Stimulated activated CD8-positive, alpha-beta memory T cell treated with anti-CD3 and anti-CD28 coated beads, Interleukin-4, amount 100 ng/mL, for 24 hours (primary cell): ENCODE measurements around the gene ARHGAP8.

Source experiments
- DNase-seq: peaks from one replicate; pipeline ENCODE4 v3.0.0-alpha.2; 2020; ENCODE audit warnings: low read depth

Gene ARHGAP8

GRCh38 chr22:44752285-44753188 is at the start of gene ARHGAP8:
TSS of gene ARHGAP8 (plus strand) at chr22:44752575. CDS start at chr22:44786528, 33,953 bp downstream.
- DNase-seq, result no peak

- DNase-seq, result no peak
Observed at GRCh38 chr22:44703255-44703870, 49.0 kb upstream of the ARHGAP8 start.

DNA sequence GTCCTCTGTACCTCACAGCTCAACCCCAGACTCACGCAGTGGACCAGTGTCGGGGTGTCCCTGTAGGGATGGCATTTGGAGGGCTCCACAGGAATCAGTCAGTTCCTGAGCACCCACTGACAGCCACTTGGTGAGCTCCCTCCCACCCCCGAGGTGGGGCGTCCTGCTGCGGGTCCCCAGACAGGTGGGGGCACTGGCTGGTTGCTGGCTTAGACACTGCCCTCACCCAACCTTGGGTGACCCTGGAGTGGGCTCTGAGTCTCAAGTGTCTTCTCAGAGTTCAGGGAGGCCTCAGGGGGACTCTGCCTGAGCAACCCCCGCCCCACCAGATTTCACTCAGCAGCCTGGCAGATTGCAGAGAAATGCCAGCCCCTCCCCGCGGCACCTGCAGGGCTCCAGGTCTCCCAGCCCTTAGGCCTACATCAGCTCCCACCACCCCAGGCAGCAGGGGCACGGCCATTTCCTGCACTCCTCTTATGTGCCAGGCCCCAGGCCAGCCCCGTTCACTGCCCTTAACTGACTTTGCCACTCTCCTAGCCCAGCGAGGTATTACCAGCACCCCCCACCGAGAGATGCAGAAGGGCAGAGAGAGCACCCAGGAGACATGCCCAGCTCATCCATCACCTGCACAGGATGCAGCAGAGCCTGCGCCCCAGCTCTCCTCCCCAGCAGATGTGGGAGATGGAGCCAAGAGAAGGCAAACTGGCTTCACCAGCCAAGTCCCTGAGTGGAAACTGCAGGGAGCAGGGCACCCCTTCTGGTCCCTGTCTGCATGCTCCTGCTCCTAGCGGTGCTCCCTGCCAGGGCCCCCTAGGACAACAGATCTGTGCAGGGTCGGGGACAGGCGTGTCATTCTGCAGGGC is 48.0 kb upstream of the ARHGAP8 start:
- DNase-seq, result no peak

DNA sequence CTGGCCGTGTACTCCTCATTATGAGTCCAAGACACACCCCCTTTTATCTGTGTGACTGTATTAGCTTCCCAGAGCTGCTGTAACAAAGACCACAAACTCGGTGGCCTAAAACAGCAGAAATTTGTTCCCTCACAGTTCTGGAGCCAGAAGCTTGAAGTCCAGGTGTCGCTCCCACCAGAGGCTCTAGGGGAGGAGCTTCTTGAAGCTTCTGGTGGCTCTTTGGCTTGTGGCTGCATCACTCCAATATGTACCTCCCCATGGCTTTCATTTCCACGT is 47.4 kb upstream of the ARHGAP8 start:
- DNase-seq, result no peak

DNA sequence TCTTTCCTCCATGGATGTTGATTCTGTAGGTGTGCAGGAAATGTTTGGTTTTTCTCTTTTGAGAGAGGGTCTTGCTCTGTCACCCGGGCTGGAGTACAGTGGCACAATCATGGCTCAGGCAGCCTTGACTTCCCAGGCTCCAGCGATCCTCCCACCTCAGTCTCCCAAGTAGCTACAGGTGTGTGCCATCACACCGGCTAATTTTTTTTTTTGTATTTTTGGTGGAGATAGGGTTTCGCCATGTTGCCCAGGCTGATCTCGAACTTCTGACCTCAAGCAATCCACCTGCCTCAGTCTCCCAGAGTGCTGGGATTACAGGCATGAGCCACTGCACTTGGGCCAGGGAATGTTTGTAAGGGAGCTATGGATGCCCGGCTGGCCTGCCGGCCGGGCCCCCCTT is 45.9 kb upstream of the ARHGAP8 start:
- DNase-seq, result no peak

DNA sequence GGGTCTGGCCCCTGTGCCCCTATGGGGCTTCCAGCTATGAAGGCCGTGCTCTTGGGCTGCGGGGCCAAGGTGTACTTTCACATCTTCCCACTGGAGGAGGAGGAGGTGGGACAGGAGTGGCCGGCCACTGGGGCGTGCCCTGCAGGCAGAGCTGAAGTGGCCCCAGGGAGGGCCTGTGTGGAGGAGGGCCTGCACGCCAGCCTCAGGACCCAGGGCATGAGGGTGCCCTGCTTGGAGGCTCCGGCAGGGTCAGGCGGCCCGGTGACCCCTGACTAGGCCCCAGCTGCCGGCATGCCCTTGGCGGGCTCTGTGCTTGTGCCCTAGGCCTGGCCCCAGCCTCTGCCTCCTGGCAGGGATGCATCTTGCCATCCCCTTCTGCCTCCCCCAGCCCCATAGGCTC is 45.2 kb upstream of the ARHGAP8 start:
- DNase-seq, result no peak

GRCh38 chr22:44707752-44708151 is 44.6 kb upstream of the ARHGAP8 start:
- no peak for DNase-seq

GRCh38 chr22:44709881-44710392 is 42.4 kb upstream of the ARHGAP8 start:
- no peak for DNase-seq

- no peak for DNase-seq
Observed at GRCh38 chr22:44710474-44711240, 41.7 kb upstream of the ARHGAP8 start.

DNA sequence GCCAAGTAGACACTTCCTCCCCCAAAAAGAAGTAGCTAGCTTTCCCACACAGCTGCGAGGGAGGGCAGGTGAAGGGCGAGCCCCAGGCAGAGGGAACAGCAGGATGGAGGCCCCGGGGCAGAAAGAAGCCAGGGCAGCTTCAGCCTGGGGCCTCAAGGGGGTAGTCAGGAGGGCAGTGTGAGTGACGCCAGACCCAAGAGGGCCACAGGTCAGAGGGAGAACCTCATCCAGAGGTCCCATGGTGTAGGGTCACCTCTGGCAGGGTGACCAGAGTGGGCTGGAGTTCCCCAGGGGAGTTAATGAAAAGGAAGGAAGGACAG is 41.2 kb upstream of the ARHGAP8 start:
- DNase-seq, result no peak

GRCh38 chr22:44711690-44712555 is 40.5 kb upstream of the ARHGAP8 start:
- no peak for DNase-seq

DNA sequence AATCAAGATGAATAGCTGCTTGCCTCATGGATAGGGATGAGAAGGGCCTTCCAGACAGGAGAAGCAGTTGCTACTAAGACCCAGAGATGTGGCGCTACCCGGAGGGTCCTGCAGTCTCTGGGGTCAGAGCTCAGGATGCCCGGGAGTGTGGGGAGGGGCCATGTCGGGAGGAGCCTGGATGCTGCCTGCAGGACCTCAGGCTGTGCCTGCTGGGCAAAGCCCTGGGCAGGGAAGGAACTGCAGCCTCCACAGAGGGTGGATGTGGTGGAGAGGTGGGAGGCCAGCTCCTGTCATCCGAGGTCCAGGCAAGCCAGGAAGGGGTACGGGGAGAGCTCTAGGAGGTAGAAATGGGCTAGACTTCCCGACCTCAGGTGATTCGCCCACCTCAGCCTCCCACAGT is 39.4 kb upstream of the ARHGAP8 start:
- no peak for DNase-seq

GRCh38 chr22:44714703-44715350 is 37.5 kb upstream of the ARHGAP8 start:
- no peak for DNase-seq

GRCh38 chr22:44718418-44718817 is 34.0 kb upstream of the ARHGAP8 start:
- DNase-seq, result no peak

DNA sequence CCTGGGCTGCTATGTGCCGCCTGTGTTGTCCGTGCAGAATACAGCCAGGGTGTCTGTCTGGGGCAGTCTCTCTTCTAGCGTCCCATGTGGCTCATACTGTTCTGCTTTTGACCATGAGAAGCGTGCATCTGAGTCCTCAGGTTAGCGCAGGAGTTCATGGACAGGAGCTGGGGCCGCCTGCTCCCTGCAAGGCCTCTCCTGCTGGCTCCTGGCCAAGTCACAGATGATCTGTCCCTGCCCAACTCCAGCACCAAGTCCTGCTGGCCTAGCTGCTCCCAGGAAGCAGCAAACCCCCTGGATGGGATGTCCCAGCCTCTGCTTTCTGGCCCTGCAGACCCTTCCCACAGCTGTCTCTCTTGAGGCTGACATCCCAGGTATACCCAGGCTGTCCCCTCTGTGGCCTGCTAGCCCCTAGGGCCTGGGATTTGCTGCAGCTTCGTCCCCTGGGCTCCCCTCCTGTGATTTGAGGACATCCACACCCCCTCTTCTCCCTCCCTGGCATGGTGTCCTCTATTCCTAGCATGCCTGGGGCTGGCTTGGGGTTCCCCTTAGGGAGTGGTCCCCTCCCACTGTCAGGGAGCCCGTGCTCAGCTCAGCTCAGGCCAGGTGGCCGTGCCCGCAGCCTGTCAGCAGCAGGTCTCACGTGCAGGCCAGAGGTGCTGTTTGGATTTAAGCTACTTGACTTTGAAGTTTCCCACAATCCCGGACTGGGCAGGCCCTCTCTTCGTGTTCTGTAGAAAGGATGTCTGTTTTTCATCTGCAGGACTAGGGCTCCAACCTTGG is 32.6 kb upstream of the ARHGAP8 start:
- no peak for DNase-seq

DNA sequence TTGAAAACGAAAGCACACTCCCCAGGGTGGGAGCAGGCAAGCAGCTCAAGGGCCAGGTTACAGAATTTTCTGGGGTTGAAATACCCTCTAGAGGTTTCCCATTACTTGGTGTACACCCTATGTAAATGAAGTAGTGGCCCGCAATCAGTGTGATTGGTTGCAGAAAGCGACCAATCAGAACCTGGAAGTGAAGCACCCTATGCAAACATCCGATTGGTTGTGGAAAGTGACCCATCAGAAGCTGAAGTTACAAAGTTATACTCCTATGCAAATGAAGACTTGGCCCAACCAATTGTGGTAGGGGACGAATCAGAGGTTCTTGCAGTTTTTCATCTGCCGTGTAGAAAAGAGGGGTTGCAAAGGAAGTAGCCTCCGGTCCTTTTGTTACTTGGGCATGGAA is 31.2 kb upstream of the ARHGAP8 start:
- DNase-seq, result no peak

DNA sequence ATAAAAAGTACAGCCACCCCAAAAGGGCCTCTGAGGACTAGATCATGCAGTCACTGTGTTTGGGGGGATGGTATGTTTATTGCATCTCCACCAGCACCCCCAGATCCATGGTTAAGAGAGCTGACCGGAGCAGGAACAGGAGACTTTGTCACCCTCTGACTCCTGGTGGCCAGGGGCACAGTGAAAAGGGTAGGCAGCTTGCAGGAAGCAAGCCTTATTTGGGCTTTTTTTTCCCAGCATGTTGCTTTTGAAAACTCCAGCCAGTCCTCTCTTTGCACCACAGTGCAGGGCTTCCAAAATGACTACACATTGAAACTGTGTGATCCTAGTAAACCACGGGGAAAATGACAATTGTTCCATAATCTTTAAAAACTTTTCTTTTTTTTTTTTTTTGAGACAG is 29.8 kb upstream of the ARHGAP8 start:
- DNase-seq, result no peak

GRCh38 chr22:44723801-44724200 is 28.6 kb upstream of the ARHGAP8 start:
- DNase-seq, result no peak

- DNase-seq, result no peak
Observed at GRCh38 chr22:44724416-44724815, 28.0 kb upstream of the ARHGAP8 start.

GRCh38 chr22:44724859-44725258 is 27.5 kb upstream of the ARHGAP8 start:
- DNase-seq, result no peak
